GM19099 (cell line): ENCODE results near the gene ABCA13.

Source experiments
- POLR2A ChIP-seq: IDR thresholded peaks from 3 replicates; pipeline ENCODE4 v1.6.1; 2011; ENCODE audit warnings: low read depth; ENCODE audit not compliant: insufficient read length; ENCODE audit errors: extremely low read depth

ABCA13 gene

GRCh38 chr7:48171202-48171601 is at the start of gene ABCA13:
Gene ABCA13, plus strand, starts transcription at chr7:48171458. Its CDS starts 26 bp downstream, at chr7:48171484.
- TF ChIP-seq POLR2A = no peak

GRCh38 chr7:48126037-48126436 is 45.2 kb upstream of the ABCA13 start:
- TF ChIP-seq POLR2A = no peak

GRCh38 chr7:48130658-48131108 is 40.6 kb upstream of the ABCA13 start:
- no peak for TF ChIP-seq POLR2A

- no peak for TF ChIP-seq POLR2A
Observed at GRCh38 chr7:48132792-48133191, 38.5 kb upstream of the ABCA13 start.

- TF ChIP-seq POLR2A = no peak
Observed at GRCh38 chr7:48139459-48139858, 31.8 kb upstream of the ABCA13 start.

- no peak for TF ChIP-seq POLR2A
Observed at GRCh38 chr7:48140001-48140681, 31.1 kb upstream of the ABCA13 start.

GRCh38 chr7:48141521-48141920 is 29.7 kb upstream of the ABCA13 start:
- TF ChIP-seq POLR2A = no peak

GRCh38 chr7:48144291-48144768 is 26.9 kb upstream of the ABCA13 start:
- no peak for TF ChIP-seq POLR2A

- no peak for TF ChIP-seq POLR2A
Observed at GRCh38 chr7:48147078-48147591, 24.1 kb upstream of the ABCA13 start.

GRCh38 chr7:48148311-48148710 is 22.9 kb upstream of the ABCA13 start:
- no peak for TF ChIP-seq POLR2A

GRCh38 chr7:48149058-48149457 is 22.2 kb upstream of the ABCA13 start:
- no peak for TF ChIP-seq POLR2A

- no peak for TF ChIP-seq POLR2A
Observed at GRCh38 chr7:48150086-48150485, 21.2 kb upstream of the ABCA13 start.

- no peak for TF ChIP-seq POLR2A
Observed at GRCh38 chr7:48154792-48155413, 16.4 kb upstream of the ABCA13 start.

- no peak for TF ChIP-seq POLR2A
Observed at GRCh38 chr7:48158404-48158803, 12.9 kb upstream of the ABCA13 start.

GRCh38 chr7:48161407-48162125 is 9.7 kb upstream of the ABCA13 start:
- TF ChIP-seq POLR2A = no peak
